Activated T-cell treated with anti-CD3 and anti-CD28 coated beads for 4 hours (primary cell): ENCODE results near the gene SMOC2.

Experiments
- DNase-seq: peaks from one replicate; pipeline ENCODE4 v3.0.0-alpha.2; 2020

SMOC2 gene

DNA sequence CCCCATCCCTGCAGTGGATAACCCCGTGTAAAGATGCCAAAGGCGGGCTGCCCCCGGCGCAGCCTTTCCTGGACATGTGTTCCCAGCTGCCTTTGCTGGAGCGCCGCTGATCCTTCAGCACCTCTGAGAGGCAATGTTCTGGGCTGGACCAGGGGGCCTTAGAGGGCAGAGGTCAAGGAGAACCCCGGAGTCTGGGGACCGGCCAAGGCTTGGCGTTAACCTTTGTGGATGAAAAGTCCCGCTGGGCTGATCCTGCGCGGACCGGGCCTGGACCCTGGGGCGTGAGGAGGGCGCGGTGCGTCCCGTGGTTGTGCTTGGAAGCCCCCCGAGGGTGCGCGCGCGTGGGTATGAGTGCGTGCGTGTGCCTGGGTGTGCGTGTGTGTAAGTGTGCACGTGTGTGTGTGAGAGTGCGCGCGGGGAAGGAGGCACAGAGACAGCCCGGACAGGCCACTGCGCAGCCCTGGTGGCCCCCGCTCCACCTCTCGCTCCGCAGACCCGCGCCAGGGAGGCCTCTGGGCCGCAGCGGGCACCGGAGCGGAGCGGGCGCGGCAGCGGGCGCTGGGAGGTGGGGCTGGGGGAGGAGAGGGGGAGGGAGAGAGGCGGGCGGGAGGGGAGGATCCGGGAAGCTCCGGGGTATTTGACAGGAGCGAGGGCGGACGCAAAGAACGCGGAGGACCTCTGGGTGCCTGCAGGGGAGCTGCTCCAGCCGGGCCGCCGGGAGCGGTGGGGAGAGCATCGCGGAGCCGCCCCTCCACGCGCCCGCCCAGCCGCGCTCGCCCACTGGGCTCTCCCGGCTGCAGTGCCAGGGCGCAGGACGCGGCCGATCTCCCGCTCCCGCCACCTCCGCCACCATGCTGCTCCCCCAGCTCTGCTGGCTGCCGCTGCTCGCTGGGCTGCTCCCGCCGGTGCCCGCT lies at the start of gene SMOC2:
Gene SMOC2, plus strand, starts transcription at position 665 of the 914 bp plus-strand sequence. Its CDS starts 187 bp downstream, at position 852.
- no peak for DNase-seq

DNA sequence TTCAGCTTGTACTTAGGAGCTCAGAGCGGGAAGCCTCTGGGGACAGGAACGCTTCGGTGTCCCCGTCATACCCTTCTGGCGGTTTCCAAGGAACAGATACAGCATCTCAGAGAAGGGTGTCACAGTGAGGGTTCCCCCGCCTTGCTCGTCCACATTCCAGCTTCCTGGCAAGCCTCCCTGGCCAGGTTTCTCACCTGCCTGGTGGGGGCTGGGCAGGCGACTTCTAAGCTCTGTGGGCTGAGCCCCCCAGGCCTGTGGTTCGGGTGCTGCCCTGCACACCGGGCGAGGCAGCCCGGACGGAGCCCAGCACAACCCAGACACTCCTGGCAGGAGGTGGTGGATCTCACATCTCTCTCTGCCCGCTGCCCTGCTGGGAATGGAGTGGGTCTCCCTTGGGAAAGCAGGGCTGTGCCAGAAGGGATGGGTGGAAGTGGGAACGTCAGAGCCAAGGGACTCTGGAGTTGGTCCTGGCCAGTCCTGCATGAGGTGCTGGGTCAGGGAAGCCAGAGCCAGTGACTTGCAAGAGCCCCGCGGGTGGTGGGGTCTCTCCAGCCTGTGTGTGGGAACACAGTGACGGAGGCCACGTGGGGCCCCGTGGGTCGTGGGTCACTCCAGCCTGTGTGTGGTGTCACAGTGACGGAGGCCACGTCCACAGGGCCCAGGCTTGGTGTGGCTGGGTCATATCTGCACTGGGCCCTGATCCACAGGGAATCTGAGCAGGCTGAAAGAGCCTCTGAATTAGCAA lies 47.7 kb upstream of the SMOC2 start:
- DNase-seq = no peak

DNA sequence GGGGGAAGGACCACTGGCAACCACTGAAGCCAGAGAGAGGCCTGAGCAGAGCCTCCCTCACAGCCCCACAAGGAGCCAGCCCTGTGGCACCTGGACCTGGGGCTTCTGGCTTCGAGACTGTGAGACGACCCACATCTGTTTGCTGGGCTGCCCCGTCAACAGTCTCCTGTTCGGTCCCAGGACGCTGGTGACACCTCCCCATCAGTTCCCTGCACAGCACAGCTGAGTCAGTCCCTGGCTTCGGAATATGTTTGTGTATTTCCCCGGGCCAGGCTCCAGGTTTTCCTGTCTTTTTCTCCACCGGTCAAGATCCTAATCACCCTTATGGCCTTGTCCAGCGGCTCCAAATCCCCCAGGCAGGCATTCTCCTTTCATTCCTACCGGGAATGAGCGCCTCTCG lies 46.4 kb upstream of the SMOC2 start:
- no peak for DNase-seq

DNA sequence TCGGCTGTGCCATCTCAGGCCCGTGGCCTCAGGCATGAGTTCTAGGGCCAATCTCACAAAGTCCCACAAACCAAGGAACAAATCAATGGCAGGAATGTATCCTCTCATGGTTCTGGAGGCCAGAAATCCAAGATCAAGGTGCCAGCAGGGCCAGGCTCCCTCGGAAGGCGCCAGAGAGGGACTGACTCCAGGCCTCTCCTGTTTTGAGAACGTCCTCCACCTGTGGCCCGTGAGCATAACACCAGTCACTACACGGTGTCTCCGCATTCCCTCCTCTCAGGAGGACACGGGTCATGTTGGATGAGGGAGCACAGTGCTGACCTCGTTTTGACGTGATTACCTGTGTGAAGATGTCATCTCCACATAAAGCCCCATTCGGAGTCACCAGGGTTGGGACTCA lies 45.0 kb upstream of the SMOC2 start:
- DNase-seq = no peak

DNA sequence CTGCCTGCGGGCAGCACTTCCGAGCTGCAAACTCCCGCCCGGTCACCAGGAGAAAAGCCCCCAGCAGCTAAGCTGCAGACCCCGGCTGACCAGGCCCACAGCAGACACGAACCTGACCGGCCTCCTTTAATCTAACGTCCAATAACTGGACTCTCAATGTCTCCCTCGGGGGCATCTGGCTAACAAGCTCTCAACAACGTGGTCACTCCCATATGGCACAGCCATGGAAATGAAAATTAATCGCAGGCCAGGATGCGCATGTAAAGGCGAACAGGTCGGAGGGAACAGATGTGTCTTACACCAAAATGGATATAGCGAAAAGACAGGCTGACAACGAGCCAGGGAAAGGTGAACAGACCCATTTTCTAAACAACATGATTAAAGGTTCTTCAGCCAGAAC lies 44.4 kb upstream of the SMOC2 start:
- no peak for DNase-seq

- DNase-seq = no peak
These were observed 44.0 kb upstream of the SMOC2 start for GRCh38 chr6:168397012-168397411.

DNA sequence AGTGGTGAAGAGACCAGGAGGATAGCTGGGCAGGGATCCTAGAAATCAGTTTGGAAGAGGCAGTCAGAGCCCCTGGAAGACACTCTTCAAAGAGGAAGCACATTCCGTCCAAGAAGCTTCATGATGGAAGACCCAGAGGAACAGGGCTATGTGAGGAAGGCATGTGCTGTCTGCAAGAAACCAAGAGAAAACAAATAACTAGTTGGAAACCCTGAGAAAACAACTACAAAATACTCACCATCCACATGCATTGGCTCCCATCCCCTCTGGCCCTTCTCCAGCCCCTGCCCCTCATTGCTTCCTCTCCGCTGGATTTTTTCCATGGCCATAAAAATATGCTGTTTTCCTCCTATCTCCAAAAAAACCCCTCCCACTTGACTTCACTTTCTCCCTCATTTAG lies 40.9 kb upstream of the SMOC2 start:
- DNase-seq = no peak

- DNase-seq = no peak
These were observed 37.5 kb upstream of the SMOC2 start for GRCh38 chr6:168403370-168404005.

DNA sequence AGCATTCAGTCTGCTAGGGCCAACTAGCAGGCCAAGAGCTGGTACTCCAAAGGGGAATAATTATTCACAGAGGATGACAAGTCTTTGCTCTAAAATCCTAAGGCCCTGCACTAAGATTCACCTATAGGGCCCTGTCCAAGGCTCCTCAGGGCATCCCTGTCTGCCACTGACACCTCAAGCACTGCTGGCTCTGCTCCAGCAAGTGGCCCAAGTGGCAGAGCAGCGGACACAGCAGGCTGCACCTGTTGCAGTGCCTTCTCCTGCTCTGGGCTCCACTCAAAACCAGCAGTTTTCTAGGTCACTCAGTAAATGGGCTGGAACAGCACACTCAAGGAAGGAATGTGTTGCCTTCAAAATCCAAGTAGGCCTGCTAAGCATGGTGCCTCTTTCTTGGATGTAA lies 36.4 kb upstream of the SMOC2 start:
- no peak for DNase-seq

- DNase-seq = no peak
These were observed 33.1 kb upstream of the SMOC2 start for GRCh38 chr6:168407842-168408241.

DNA sequence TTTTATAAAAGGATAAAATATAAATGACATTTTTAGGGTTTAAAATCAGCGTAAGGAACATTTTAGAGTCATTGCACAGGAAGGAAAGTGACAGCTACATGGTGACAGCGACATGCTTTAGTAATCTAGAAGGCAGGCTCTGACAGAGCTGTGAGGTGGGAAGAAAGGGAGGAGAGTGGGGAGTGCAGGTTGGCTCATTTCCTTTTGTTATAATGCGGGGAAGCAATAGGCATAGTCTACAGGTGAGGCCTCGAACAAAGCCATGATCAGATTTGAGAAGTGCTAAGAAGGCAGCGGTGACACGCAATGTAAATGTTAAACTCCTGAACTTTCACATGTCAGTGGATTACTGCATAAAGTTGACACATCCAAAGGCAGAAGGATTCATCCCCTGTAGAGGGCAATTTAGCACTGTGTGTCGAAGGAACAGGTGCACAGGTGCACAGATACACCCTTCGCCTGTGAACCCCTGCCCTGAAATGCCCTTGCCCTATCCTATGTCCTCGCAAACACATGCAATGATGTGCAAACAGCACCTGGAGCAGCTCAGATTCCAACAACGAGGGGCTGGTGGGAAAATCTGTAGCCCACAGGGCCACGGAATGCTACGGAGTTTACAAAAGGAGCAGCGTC lies 32.4 kb upstream of the SMOC2 start:
- no peak for DNase-seq

GRCh38 chr6:168410035-168410434 lies 30.9 kb upstream of the SMOC2 start:
- no peak for DNase-seq

DNA sequence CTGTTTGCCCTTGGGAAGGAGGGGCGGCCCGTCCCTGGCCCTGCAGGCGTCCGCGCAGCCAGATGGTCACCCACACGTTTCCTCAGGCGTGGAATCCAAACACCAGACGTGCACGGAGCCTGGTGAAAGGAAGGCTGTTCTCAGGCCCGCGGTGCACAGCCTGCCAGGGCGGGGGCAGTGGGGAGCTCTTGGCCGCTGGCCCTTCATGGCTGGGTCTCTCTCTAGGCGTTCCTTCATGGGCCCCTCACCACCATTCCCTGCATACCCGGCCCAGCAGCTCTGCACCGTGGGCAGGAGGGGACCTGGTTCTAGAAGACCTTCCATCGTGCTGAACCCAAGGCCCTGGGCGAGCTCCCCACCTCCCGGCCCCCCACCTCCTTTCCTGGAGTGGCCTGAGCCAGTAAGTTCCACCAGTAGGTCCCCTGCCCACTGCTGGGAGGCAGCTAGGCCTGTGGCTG lies 30.4 kb upstream of the SMOC2 start:
- DNase-seq = no peak

DNA sequence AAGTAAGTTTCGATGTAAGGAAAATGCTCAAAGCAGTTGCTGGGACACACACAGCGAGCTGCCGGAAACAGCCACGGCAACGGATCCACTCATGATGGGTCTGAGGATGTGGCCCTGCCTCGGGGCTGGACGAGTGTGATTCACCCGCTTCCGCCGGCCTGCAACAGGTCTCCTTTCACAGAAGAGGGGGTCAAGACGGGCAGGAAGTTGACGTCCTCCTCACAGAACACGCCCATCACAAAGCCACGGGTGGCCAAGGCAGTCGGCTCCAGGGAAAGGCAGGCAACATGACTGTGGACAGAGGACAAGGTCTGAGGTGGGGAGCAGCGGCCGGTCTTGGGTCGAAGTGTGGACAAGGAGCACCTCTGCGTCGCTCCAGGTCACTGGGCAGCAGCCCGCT lies 29.9 kb upstream of the SMOC2 start:
- no peak for DNase-seq

- no peak for DNase-seq
These were observed 29.2 kb upstream of the SMOC2 start for GRCh38 chr6:168411793-168412192.

DNA sequence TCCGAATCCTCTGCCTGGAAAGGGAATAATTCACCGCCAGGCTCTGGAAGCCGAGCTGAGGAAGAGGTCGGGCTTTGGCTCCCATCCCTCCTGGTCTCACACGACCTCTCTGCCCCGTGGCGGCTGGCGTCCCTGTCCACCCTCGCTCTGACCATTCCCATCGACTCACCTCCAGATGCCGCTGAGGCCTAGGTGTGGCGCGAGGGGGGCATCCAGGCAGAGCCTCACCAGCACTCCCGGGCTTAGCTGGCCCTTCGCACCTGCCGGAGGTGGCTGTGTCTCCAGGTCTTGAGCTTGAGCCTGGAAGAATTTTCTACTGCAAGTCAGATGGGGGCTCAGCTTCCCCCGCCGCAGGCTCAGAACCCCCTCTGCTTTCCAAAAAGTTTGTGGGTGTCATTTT lies 28.5 kb upstream of the SMOC2 start:
- no peak for DNase-seq

- DNase-seq = no peak
These were observed 27.8 kb upstream of the SMOC2 start for GRCh38 chr6:168413018-168413720.

- DNase-seq = no peak
These were observed 27.1 kb upstream of the SMOC2 start for GRCh38 chr6:168413856-168414255.

DNA sequence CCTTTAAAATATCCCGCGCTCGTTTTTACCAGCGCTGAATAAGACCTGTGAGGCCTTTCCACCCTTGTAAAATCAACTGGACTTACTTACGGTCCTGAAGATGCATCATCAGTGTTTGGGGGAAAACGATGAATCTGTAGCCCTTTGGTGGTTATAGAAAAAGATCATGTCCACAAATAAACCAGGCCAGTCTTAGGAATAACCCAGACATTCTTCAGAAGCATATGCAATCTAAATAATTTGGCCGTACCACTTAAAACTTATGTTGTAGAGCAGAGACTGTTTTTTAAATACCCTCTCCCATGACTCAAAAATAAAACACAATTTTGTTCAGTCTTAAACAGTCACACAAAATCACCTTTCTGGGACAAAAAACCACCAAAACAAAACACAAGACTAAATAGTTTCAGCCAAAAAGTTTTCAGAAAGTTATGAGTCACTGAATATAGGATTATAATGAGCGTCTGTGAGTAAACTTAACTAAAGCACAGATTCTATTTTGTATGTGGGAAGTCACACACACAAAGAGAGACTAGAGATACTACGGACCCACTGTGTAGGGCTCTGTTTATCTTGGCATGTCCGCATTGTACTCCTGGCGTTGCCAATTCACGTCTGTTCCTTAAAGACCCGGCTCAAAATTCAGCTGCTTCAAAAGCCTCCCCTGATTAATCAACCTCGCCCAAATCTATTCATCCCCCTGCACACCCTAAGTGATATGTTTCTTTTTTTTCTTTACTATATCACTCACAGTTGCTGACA lies 26.5 kb upstream of the SMOC2 start:
- DNase-seq = no peak

DNA sequence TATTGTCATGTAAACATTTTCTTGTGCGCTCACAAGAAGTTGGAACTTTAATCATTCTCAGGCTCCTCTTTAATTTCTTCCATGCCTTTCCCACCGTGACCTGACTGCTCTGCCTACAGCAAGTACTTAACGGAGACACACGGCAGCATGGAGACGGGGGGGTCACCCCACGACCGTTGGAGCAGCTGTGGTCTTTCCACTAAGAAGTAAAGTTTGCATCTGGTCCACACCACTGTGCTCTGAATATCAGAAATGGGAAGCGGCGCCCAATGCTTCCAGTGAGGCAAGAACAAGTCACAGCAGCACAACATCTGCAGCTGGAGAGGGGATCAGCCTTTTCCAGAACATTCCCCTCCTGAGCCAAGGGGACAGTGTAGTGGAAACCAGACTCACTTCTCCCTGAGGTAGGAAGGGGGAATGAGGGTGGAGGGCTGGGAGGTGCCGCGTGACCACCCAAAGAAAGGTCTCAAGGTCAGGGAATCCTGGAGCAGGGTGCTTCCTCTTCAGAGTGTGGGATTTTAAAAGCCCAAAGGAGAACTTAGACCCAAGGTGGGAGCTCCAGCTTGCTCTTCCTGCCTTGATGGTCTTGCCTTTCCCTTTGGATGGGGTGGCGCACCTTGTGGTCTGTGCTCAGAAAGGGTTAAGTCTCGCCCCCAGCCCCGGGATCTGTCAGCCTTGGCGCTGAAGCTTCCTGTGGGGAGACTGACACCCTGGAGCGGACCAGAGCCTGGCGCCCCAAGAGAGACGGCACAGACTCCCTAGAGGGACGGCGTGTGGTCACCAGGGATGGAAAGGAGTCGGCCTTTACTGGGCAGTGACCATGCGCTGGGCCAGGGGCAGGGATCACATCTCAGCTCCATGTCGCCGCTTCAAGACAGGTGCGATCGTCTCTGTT lies 25.6 kb upstream of the SMOC2 start:
- no peak for DNase-seq
